HG02571 (cell line): ENCODE results near the gene MSMP.

Experiments used
- ATAC-seq: cut with Tn5 transposase; IDR thresholded peaks from one replicate; pipeline ENCODE4 v1.9.1; 2021; ENCODE audit warnings: mild to moderate bottlenecking, moderate library complexity; ENCODE audit not compliant: unreplicated experiment

MSMP gene

GRCh38 chr9:35771943-35772342, 17.9 kb upstream of the MSMP start:
- no peak for ATAC-seq

GRCh38 chr9:35771534-35771933, 17.5 kb upstream of the MSMP start:
- ATAC-seq, result no peak

- no peak for ATAC-seq
Observed at GRCh38 chr9:35771075-35771433, 17.0 kb upstream of the MSMP start.

- ATAC-seq, result no peak
Observed at GRCh38 chr9:35769763-35770162, 15.7 kb upstream of the MSMP start.

GRCh38 chr9:35767458-35767857, 13.4 kb upstream of the MSMP start:
- ATAC-seq, result no peak

- ATAC-seq, result no peak
Observed at GRCh38 chr9:35766997-35767396, 12.9 kb upstream of the MSMP start.

- no peak for ATAC-seq
Observed at GRCh38 chr9:35763803-35764202, 9.7 kb upstream of the MSMP start.

- no peak for ATAC-seq
Observed at GRCh38 chr9:35763181-35763580, 9.1 kb upstream of the MSMP start.

GRCh38 chr9:35760651-35761050, 6.6 kb upstream of the MSMP start:
- ATAC-seq, result no peak

- ATAC-seq, result no peak
Observed at GRCh38 chr9:35759795-35760194, 5.7 kb upstream of the MSMP start.

GRCh38 chr9:35758475-35759050, 4.5 kb upstream of the MSMP start:
- no peak for ATAC-seq

GRCh38 chr9:35757892-35758275, 3.8 kb upstream of the MSMP start:
- no peak for ATAC-seq

- ATAC-seq, result peak; percentile 39
Observed at GRCh38 chr9:35757226-35757891, 3.3 kb upstream of the MSMP start.

GRCh38 chr9:35756275-35757225, 2.5 kb upstream of the MSMP start:
- peak; percentile 52 for ATAC-seq

- no peak for ATAC-seq
Observed at GRCh38 chr9:35755071-35755470, 995 bp upstream of the MSMP start.

GRCh38 chr9:35753466-35753865, 610 bp downstream of the MSMP start:
- no peak for ATAC-seq

GRCh38 chr9:35750256-35750531, 3.9 kb downstream of the MSMP start:
- ATAC-seq, result no peak

- peak; percentile 38 for ATAC-seq
Observed at GRCh38 chr9:35749515-35750255, 4.4 kb downstream of the MSMP start.

GRCh38 chr9:35748858-35749514, 5.1 kb downstream of the MSMP start, which contains the start of the genes GBA2 and RGP1:
TSS of gene GBA2 (minus strand) at chr9:35749228. CDS start at chr9:35748704, 524 bp downstream.
TSS of gene RGP1 (plus strand) at chr9:35749287. CDS start at chr9:35749756, 469 bp downstream.
- ATAC-seq, result peak; percentile 77

GRCh38 chr9:35748242-35748857, 5.7 kb downstream of the MSMP start:
- ATAC-seq, result peak; percentile 2
